ENCODE data around the gene SPARCL1.

SPARCL1 gene

GRCh38 chr4:87465739-87466366, 63.3 kb downstream of the SPARCL1 start (continued):
- TF ChIP-seq RARB (CRISPR knock-in tag; IDR thresholded peaks at IDR 0.05) (no peak), GLIS3 (CRISPR knock-in tag; IDR thresholded peaks at IDR 0.05) (no peak), OSR1 (CRISPR knock-in tag; IDR thresholded peaks at IDR 0.05) (no peak), ZFP3 (CRISPR knock-in tag; IDR thresholded peaks at IDR 0.05) (no peak)
- TF ChIP-seq, protein P1, sequence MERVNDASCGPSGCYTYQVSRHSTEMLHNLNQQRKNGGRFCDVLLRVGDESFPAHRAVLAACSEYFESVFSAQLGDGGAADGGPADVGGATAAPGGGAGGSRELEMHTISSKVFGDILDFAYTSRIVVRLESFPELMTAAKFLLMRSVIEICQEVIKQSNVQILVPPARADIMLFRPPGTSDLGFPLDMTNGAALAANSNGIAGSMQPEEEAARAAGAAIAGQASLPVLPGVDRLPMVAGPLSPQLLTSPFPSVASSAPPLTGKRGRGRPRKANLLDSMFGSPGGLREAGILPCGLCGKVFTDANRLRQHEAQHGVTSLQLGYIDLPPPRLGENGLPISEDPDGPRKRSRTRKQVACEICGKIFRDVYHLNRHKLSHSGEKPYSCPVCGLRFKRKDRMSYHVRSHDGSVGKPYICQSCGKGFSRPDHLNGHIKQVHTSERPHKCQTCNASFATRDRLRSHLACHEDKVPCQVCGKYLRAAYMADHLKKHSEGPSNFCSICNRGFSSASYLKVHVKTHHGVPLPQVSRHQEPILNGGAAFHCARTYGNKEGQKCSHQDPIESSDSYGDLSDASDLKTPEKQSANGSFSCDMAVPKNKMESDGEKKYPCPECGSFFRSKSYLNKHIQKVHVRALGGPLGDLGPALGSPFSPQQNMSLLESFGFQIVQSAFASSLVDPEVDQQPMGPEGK (CRISPR knock-in tag; IDR thresholded peaks at IDR 0.05; ENCODE audit: borderline replicate concordance) = no peak

DNA sequence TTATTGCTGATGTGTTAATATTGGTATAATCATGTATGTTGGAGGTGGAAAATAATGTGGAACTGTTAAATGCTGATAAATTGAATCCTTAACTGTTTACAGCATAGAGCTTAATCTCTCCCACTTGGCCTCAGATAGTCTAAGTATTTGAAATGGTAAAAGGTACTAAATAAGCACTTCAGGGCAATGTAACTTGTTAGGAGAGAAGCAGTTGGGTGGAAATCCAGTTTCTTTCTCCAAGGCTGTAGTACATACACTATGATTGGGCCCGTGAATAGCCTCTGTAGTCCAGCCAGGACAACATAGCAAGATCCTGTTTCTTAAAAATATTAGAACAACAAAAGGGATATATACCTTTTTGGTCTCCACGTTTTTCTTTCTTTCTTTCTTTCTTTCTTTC, 67.1 kb downstream of the SPARCL1 start:
- no peak for TF ChIP-seq SNAI2 (CRISPR knock-in tag; IDR thresholded peaks at IDR 0.05)
- no peak for TF ChIP-seq ZFP3 (CRISPR knock-in tag; IDR thresholded peaks at IDR 0.05)
- TF ChIP-seq BACH2 (CRISPR knock-in tag; IDR thresholded peaks at IDR 0.05; ENCODE audit: borderline replicate concordance) = no peak
- no peak for TF ChIP-seq ESRRG (CRISPR knock-in tag; IDR thresholded peaks at IDR 0.05)
- TF ChIP-seq ARNTL (CRISPR knock-in tag; IDR thresholded peaks at IDR 0.05; ENCODE audit: borderline replicate concordance, low read depth) = no peak
- no peak for TF ChIP-seq PPARA (CRISPR knock-in tag; IDR thresholded peaks at IDR 0.05; ENCODE audit: borderline replicate concordance)
- ATAC-seq = no peak

DNA sequence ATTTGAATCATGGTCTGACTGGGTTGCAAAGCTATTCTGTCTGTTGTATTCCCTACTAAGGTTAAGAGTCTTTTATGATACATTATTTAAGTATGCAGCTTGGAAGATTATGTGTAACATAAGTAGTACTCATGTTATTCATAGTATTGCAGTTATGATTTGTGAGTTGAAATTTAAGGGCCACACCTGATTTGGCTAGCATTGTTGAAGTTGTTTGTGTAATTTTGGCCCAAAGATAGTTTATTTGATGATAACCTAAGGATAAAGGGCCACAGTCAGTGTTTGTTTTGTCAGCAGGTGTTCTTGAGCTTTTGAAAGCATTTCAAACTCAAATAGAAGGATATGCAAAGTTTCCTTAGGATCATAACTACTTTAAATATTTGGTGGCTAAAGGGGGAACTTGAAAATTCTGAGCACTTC, 67.9 kb downstream of the SPARCL1 start:
- ATAC-seq = no peak
- TF ChIP-seq ESRRG (CRISPR knock-in tag; IDR thresholded peaks at IDR 0.05) (no peak), TOX (CRISPR knock-in tag; IDR thresholded peaks at IDR 0.05; ENCODE audit: borderline replicate concordance) (no peak), ZFP30 (CRISPR knock-in tag; IDR thresholded peaks at IDR 0.05) (no peak), TSHZ2 (CRISPR knock-in tag; IDR thresholded peaks at IDR 0.05) (no peak), ZFP3 (CRISPR knock-in tag; IDR thresholded peaks at IDR 0.05) (no peak), ZNF565 (CRISPR knock-in tag; conservative IDR thresholded peaks at IDR 0.05; ENCODE audit: low read depth) (no peak), GLIS3 (CRISPR knock-in tag; IDR thresholded peaks at IDR 0.05) (no peak), CSDC2 (CRISPR knock-in tag; IDR thresholded peaks at IDR 0.05) (no peak), ZNF8 (CRISPR knock-in tag; IDR thresholded peaks at IDR 0.05) (no peak), ARNTL (CRISPR knock-in tag; IDR thresholded peaks at IDR 0.05; ENCODE audit: borderline replicate concordance, low read depth) (no peak), ISL1 (CRISPR knock-in tag; IDR thresholded peaks at IDR 0.05) (no peak)
- TF ChIP-seq, protein P2, sequence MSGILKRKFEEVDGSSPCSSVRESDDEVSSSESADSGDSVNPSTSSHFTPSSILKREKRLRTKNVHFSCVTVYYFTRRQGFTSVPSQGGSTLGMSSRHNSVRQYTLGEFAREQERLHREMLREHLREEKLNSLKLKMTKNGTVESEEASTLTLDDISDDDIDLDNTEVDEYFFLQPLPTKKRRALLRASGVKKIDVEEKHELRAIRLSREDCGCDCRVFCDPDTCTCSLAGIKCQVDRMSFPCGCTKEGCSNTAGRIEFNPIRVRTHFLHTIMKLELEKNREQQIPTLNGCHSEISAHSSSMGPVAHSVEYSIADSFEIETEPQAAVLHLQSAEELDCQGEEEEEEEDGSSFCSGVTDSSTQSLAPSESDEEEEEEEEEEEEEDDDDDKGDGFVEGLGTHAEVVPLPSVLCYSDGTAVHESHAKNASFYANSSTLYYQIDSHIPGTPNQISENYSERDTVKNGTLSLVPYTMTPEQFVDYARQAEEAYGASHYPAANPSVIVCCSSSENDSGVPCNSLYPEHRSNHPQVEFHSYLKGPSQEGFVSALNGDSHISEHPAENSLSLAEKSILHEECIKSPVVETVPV (CRISPR knock-in tag; IDR thresholded peaks at IDR 0.05) = no peak
- TF ChIP-seq, protein P3, sequence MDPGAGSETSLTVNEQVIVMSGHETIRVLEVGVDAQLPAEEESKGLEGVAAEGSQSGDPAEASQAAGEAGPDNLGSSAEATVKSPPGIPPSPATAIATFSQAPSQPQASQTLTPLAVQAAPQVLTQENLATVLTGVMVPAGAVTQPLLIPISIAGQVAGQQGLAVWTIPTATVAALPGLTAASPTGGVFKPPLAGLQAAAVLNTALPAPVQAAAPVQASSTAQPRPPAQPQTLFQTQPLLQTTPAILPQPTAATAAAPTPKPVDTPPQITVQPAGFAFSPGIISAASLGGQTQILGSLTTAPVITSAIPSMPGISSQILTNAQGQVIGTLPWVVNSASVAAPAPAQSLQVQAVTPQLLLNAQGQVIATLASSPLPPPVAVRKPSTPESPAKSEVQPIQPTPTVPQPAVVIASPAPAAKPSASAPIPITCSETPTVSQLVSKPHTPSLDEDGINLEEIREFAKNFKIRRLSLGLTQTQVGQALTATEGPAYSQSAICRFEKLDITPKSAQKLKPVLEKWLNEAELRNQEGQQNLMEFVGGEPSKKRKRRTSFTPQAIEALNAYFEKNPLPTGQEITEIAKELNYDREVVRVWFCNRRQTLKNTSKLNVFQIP (CRISPR knock-in tag; IDR thresholded peaks at IDR 0.05; ENCODE audit: borderline replicate concordance, low read depth) = no peak

DNA sequence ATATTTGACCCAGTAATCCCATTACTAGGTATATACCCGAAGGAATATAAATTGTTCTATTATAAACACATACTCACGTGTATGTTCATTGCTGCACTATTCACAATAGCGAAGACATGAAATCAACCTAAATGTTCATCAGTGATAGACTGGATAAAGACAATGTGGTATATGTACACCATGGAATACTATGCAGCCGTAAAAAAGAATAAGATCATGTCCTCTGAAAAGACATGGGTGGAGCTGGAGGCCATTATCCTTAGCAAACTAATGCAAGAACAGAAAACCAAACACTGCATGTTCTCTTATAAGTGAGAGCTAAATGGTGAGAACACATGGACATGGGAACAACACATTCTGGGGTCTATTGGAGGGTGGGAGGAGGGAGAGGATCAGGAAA, 70.3 kb downstream of the SPARCL1 start:
- TF ChIP-seq ARNTL (CRISPR knock-in tag; IDR thresholded peaks at IDR 0.05; ENCODE audit: borderline replicate concordance, low read depth) (no peak), ZNF8 (CRISPR knock-in tag; IDR thresholded peaks at IDR 0.05) (peak; percentile 88)
- ATAC-seq = no peak

GRCh38 chr4:87451537-87451936, 77.6 kb downstream of the SPARCL1 start:
- TF ChIP-seq ZNF8 (CRISPR knock-in tag; IDR thresholded peaks at IDR 0.05) = no peak
- TF ChIP-seq OSR1 (CRISPR knock-in tag; IDR thresholded peaks at IDR 0.05) = no peak
- TF ChIP-seq, protein P3 (CRISPR knock-in tag; IDR thresholded peaks at IDR 0.05; ENCODE audit: borderline replicate concordance, low read depth) = no peak
- TF ChIP-seq, protein P2 (CRISPR knock-in tag; IDR thresholded peaks at IDR 0.05) = no peak
- TF ChIP-seq ARNTL (CRISPR knock-in tag; IDR thresholded peaks at IDR 0.05; ENCODE audit: borderline replicate concordance, low read depth) = no peak
- no peak for TF ChIP-seq ZFP3 (CRISPR knock-in tag; IDR thresholded peaks at IDR 0.05)
- TF ChIP-seq ESRRG (CRISPR knock-in tag; IDR thresholded peaks at IDR 0.05) = no peak
- no peak for TF ChIP-seq CSDC2 (CRISPR knock-in tag; IDR thresholded peaks at IDR 0.05)
- no peak for TF ChIP-seq ZNF565 (CRISPR knock-in tag; conservative IDR thresholded peaks at IDR 0.05; ENCODE audit: low read depth)
- TF ChIP-seq, protein P1 (CRISPR knock-in tag; IDR thresholded peaks at IDR 0.05; ENCODE audit: borderline replicate concordance) = no peak
- no peak for TF ChIP-seq TOX (CRISPR knock-in tag; IDR thresholded peaks at IDR 0.05; ENCODE audit: borderline replicate concordance)
- ATAC-seq = no peak

All from SK-N-SH treated with all-trans-retinoic acid at 6 μM for 48 hours (cell line).